Activated effector memory CD4-positive, alpha-beta T cell treated with Interleukin-2 at 50 U/mL for 16 hours (primary cell): ENCODE data around the gene DISC1.
A peak's percentile ranks its signal among the peaks of the same experiment; 100 is the strongest.

Source experiments
- DNase-seq: peaks from one replicate; pipeline ENCODE4 v3.0.0-alpha.2; 2020

The DISC1 gene

GRCh38 chr1:231918239-231919015 is 291.8 kb downstream of the DISC1 start:
- peak; percentile 32 for DNase-seq

- no peak for DNase-seq
Measured at GRCh38 chr1:231919239-231919885, 292.8 kb downstream of the DISC1 start.

GRCh38 chr1:231919886-231920285 is 293.3 kb downstream of the DISC1 start:
- DNase-seq = no peak

- no peak for DNase-seq
Measured at GRCh38 chr1:231921646-231922345, 295.2 kb downstream of the DISC1 start.

GRCh38 chr1:231923491-231924041 is 297.0 kb downstream of the DISC1 start:
- no peak for DNase-seq

GRCh38 chr1:231924180-231924579 is 297.6 kb downstream of the DISC1 start:
- no peak for DNase-seq

- no peak for DNase-seq
Measured at GRCh38 chr1:231925864-231926263, 299.3 kb downstream of the DISC1 start.

- DNase-seq = no peak
Measured at GRCh38 chr1:231926340-231926739, 299.8 kb downstream of the DISC1 start.

- no peak for DNase-seq
Measured at GRCh38 chr1:231926933-231927332, 300.3 kb downstream of the DISC1 start.

GRCh38 chr1:231927431-231927830 is 300.8 kb downstream of the DISC1 start:
- DNase-seq = no peak

GRCh38 chr1:231929311-231929710 is 302.7 kb downstream of the DISC1 start:
- no peak for DNase-seq

- DNase-seq = no peak
Measured at GRCh38 chr1:231930257-231930947, 303.8 kb downstream of the DISC1 start.

- no peak for DNase-seq
Measured at GRCh38 chr1:231931146-231931545, 304.6 kb downstream of the DISC1 start.

GRCh38 chr1:231931846-231932454 is 305.4 kb downstream of the DISC1 start:
- DNase-seq = no peak

- DNase-seq = no peak
Measured at GRCh38 chr1:231933711-231934626, 307.4 kb downstream of the DISC1 start.

GRCh38 chr1:231934797-231935196 is 308.2 kb downstream of the DISC1 start:
- DNase-seq = no peak

- DNase-seq = no peak
Measured at GRCh38 chr1:231935856-231936255, 309.3 kb downstream of the DISC1 start.

- DNase-seq = no peak
Measured at GRCh38 chr1:231936983-231937775, 310.6 kb downstream of the DISC1 start.

GRCh38 chr1:231938211-231938610 is 311.6 kb downstream of the DISC1 start:
- no peak for DNase-seq

- no peak for DNase-seq
Measured at GRCh38 chr1:231938711-231939110, 312.1 kb downstream of the DISC1 start.

- no peak for DNase-seq
Measured at GRCh38 chr1:231939118-231939517, 312.5 kb downstream of the DISC1 start.
